Muscle layer of duodenum (tissue), 2 donors: ENCODE data around the gene INPP4A.

Source experiments
- H3K27ac ChIP-seq: one replicate; pipeline ENCODE4 v1.7.0; 2013; ENCODE audit warnings: mild to moderate bottlenecking, low read length
- H3K27me3 ChIP-seq: one replicate; pipeline ENCODE4 v1.7.0; 2013; ENCODE audit warnings: low read depth, mild to moderate bottlenecking, control low read depth, low read length
- H3K36me3 ChIP-seq, 2 donors: one replicate each; pipeline ENCODE4 v1.7.0; 2013; ENCODE audit warnings: low read length in 2 of 2, control low read depth in 1 of 2, mild to moderate bottlenecking in 1 of 2; ENCODE audit not compliant: insufficient read depth in 2 of 2, control insufficient read depth in 1 of 2
- H3K4me1 ChIP-seq, 2 donors: one replicate each; pipeline ENCODE4 v1.7.0; 2013; ENCODE audit warnings: low read length in 2 of 2, mild to moderate bottlenecking in 2 of 2, control low read depth in 1 of 2, moderate library complexity in 1 of 2; ENCODE audit not compliant: insufficient read depth in 2 of 2, control insufficient read depth in 1 of 2
- H3K4me3 ChIP-seq, 2 donors: one replicate each; pipeline ENCODE4 v1.7.0; 2013; ENCODE audit warnings: low read length in 2 of 2, low read depth in 1 of 2, mild to moderate bottlenecking in 1 of 2
- H3K9me3 ChIP-seq, 2 donors: one replicate each; pipeline ENCODE4 v1.7.0; 2013; ENCODE audit warnings: low read length in 2 of 2, control low read depth in 1 of 2, mild to moderate bottlenecking in 1 of 2; ENCODE audit not compliant: control insufficient read depth in 1 of 2
- donor health status: healthy.

The INPP4A gene

GRCh38 chr2:98573426-98573825 is 128.8 kb downstream of the INPP4A start:
- no peak overlapping the region for H3K4me3 ChIP-seq
- no peaks in the 10 kb centered on the region for H3K27me3 ChIP-seq
- H3K36me3 ChIP-seq = peaks cover 55 to 95% of the 10 kb centered on the region in 2 donors
- no peaks in the 10 kb centered on the region for H3K9me3 ChIP-seq
- H3K4me1 ChIP-seq = no peaks in the 10 kb centered on the region
- no peak overlapping the region for H3K27ac ChIP-seq

GRCh38 chr2:98576666-98577312 is 132.1 kb downstream of the INPP4A start:
- H3K36me3 ChIP-seq = peaks cover 43 to 76% of the 10 kb centered on the region in 2 donors
- H3K9me3 ChIP-seq = no peaks in the 10 kb centered on the region
- no peaks in the 10 kb centered on the region for H3K4me1 ChIP-seq
- no peaks in the 10 kb centered on the region for H3K27me3 ChIP-seq
- no peak overlapping the region for H3K4me3 ChIP-seq
- H3K27ac ChIP-seq = no peak overlapping the region

GRCh38 chr2:98577313-98577712 is 132.7 kb downstream of the INPP4A start:
- H3K4me3 ChIP-seq = no peak overlapping the region
- H3K9me3 ChIP-seq = no peaks in the 10 kb centered on the region
- peaks cover 48 to 72% of the 10 kb centered on the region in 2 donors for H3K36me3 ChIP-seq
- H3K27ac ChIP-seq = no peak overlapping the region
- H3K4me1 ChIP-seq = no peaks in the 10 kb centered on the region
- no peaks in the 10 kb centered on the region for H3K27me3 ChIP-seq

GRCh38 chr2:98578231-98578630 is 133.6 kb downstream of the INPP4A start:
- H3K36me3 ChIP-seq = peaks cover 49 to 70% of the 10 kb centered on the region in 2 donors
- H3K4me3 ChIP-seq = no peak overlapping the region
- H3K9me3 ChIP-seq = no peaks in the 10 kb centered on the region
- H3K27ac ChIP-seq = no peak overlapping the region
- no peaks in the 10 kb centered on the region for H3K4me1 ChIP-seq
- no peaks in the 10 kb centered on the region for H3K27me3 ChIP-seq

- peaks cover 50 to 72% of the 10 kb centered on the region in 2 donors for H3K36me3 ChIP-seq
- H3K27me3 ChIP-seq = no peaks in the 10 kb centered on the region
- no peaks in the 10 kb centered on the region for H3K4me1 ChIP-seq
- no peak overlapping the region for H3K4me3 ChIP-seq
- H3K27ac ChIP-seq = no peak overlapping the region
- no peaks in the 10 kb centered on the region for H3K9me3 ChIP-seq
Observed at GRCh38 chr2:98579926-98580325, 135.3 kb downstream of the INPP4A start.

GRCh38 chr2:98580656-98581284 is 136.1 kb downstream of the INPP4A start:
- no peak overlapping the region for H3K27ac ChIP-seq
- H3K4me1 ChIP-seq = no peaks in the 10 kb centered on the region
- no peaks in the 10 kb centered on the region for H3K27me3 ChIP-seq
- peaks cover 41 to 67% of the 10 kb centered on the region in 2 donors for H3K36me3 ChIP-seq
- no peaks in the 10 kb centered on the region for H3K9me3 ChIP-seq
- no peak overlapping the region for H3K4me3 ChIP-seq

- Histone ChIP-seq H3K4me3 (no peak overlapping the region), H3K27me3 (no peaks in the 10 kb centered on the region), H3K27ac (no peak overlapping the region), H3K9me3 (no peaks in the 10 kb centered on the region), H3K4me1 (no peaks in the 10 kb centered on the region), H3K36me3 (peaks cover 36 to 63% of the 10 kb centered on the region in 2 donors)
Observed at GRCh38 chr2:98582523-98582922, 137.9 kb downstream of the INPP4A start.

- Histone ChIP-seq H3K27ac (no peak overlapping the region), H3K27me3 (no peaks in the 10 kb centered on the region), H3K36me3 (peaks cover 29 to 61% of the 10 kb centered on the region in 2 donors), H3K9me3 (no peaks in the 10 kb centered on the region), H3K4me3 (no peak overlapping the region), H3K4me1 (no peaks in the 10 kb centered on the region)
Observed at GRCh38 chr2:98583276-98583675, 138.6 kb downstream of the INPP4A start.

GRCh38 chr2:98583816-98584618 is 139.4 kb downstream of the INPP4A start:
- H3K4me1 ChIP-seq = no peaks in the 10 kb centered on the region
- H3K9me3 ChIP-seq = no peaks in the 10 kb centered on the region
- H3K27me3 ChIP-seq = no peaks in the 10 kb centered on the region
- H3K36me3 ChIP-seq = peaks cover 24 to 56% of the 10 kb centered on the region in 2 donors
- H3K27ac ChIP-seq = no peak overlapping the region
- no peak overlapping the region for H3K4me3 ChIP-seq

GRCh38 chr2:98585386-98585785 is 140.7 kb downstream of the INPP4A start:
- H3K27ac ChIP-seq = no peak overlapping the region
- no peaks in the 10 kb centered on the region for H3K27me3 ChIP-seq
- H3K36me3 ChIP-seq = peaks cover 22 to 55% of the 10 kb centered on the region in 2 donors
- no peaks in the 10 kb centered on the region for H3K9me3 ChIP-seq
- H3K4me3 ChIP-seq = no peak overlapping the region
- no peaks in the 10 kb centered on the region for H3K4me1 ChIP-seq

GRCh38 chr2:98586551-98587140 is 142.0 kb downstream of the INPP4A start:
- no peak overlapping the region for H3K4me3 ChIP-seq
- H3K36me3 ChIP-seq = peaks cover 23 to 68% of the 10 kb centered on the region in 2 donors
- H3K27me3 ChIP-seq = no peaks in the 10 kb centered on the region
- no peaks in the 10 kb centered on the region for H3K9me3 ChIP-seq
- no peaks in the 10 kb centered on the region for H3K4me1 ChIP-seq
- no peak overlapping the region for H3K27ac ChIP-seq
